ENCODE data around the gene LARGE1.
"Not testable (repeated sequence)": the region's sequence is repeated elsewhere in the genome, so short reads cannot be mapped to it uniquely, and the experiment has no call there.

LARGE1 gene

GRCh38 chr22:33400061-33400840, 520.0 kb downstream of the LARGE1 start:
- DNase-seq = no peak

- no peak for DNase-seq
Observed at GRCh38 chr22:33397381-33397907, 522.8 kb downstream of the LARGE1 start.

GRCh38 chr22:33393432-33393831, 526.8 kb downstream of the LARGE1 start:
- no peak for DNase-seq

GRCh38 chr22:33391298-33391697, 529.0 kb downstream of the LARGE1 start:
- DNase-seq = no peak

- DNase-seq = no peak
Observed at GRCh38 chr22:33389936-33390335, 530.3 kb downstream of the LARGE1 start.

GRCh38 chr22:33386270-33386669, 534.0 kb downstream of the LARGE1 start:
- DNase-seq = no peak

- no peak for DNase-seq
Observed at GRCh38 chr22:33385611-33386010, 534.7 kb downstream of the LARGE1 start.

GRCh38 chr22:33382436-33382835, 537.8 kb downstream of the LARGE1 start:
- no peak for DNase-seq

GRCh38 chr22:33381531-33382406, 538.5 kb downstream of the LARGE1 start:
- no peak for DNase-seq

- no peak for DNase-seq
Observed at GRCh38 chr22:33380789-33381530, 539.3 kb downstream of the LARGE1 start.

- DNase-seq = no peak
Observed at GRCh38 chr22:33379836-33380235, 540.4 kb downstream of the LARGE1 start.

GRCh38 chr22:33372875-33373274, 547.4 kb downstream of the LARGE1 start:
- DNase-seq = no peak

GRCh38 chr22:33363256-33363655, 557.0 kb downstream of the LARGE1 start:
- DNase-seq = not testable (repeated sequence)

- DNase-seq = no peak
Observed at GRCh38 chr22:33362702-33363101, 557.6 kb downstream of the LARGE1 start.

- DNase-seq = no peak
Observed at GRCh38 chr22:33361581-33361980, 558.7 kb downstream of the LARGE1 start.

- no peak for DNase-seq
Observed at GRCh38 chr22:33357981-33358399, 562.3 kb downstream of the LARGE1 start.

GRCh38 chr22:33354928-33355327, 565.3 kb downstream of the LARGE1 start:
- no peak for DNase-seq

- no peak for DNase-seq
Observed at GRCh38 chr22:33353502-33353901, 566.8 kb downstream of the LARGE1 start.

- DNase-seq = no peak
Observed at GRCh38 chr22:33352768-33353167, 567.5 kb downstream of the LARGE1 start.

- no peak for DNase-seq
Observed at GRCh38 chr22:33350961-33351360, 569.3 kb downstream of the LARGE1 start.

GRCh38 chr22:33350491-33350890, 569.8 kb downstream of the LARGE1 start:
- no peak for DNase-seq

- no peak for DNase-seq
Observed at GRCh38 chr22:33347002-33347401, 573.3 kb downstream of the LARGE1 start.

GRCh38 chr22:33341611-33342010, 578.7 kb downstream of the LARGE1 start:
- no peak for DNase-seq

Measured in NCI-H446 treated with DMSO at 0.1 percent for 48 hours (cell line).